Measurements from ENCODE around the gene KIF7. TPM values are rescaled to one million over a fixed set of nuclear protein-coding genes. Genes with fewer than 3 reads are reported as not detected.

Gene KIF7
- polyA plus RNA-seq, 1 donor from 2014 or later, result 5.2 TPM

DNA sequence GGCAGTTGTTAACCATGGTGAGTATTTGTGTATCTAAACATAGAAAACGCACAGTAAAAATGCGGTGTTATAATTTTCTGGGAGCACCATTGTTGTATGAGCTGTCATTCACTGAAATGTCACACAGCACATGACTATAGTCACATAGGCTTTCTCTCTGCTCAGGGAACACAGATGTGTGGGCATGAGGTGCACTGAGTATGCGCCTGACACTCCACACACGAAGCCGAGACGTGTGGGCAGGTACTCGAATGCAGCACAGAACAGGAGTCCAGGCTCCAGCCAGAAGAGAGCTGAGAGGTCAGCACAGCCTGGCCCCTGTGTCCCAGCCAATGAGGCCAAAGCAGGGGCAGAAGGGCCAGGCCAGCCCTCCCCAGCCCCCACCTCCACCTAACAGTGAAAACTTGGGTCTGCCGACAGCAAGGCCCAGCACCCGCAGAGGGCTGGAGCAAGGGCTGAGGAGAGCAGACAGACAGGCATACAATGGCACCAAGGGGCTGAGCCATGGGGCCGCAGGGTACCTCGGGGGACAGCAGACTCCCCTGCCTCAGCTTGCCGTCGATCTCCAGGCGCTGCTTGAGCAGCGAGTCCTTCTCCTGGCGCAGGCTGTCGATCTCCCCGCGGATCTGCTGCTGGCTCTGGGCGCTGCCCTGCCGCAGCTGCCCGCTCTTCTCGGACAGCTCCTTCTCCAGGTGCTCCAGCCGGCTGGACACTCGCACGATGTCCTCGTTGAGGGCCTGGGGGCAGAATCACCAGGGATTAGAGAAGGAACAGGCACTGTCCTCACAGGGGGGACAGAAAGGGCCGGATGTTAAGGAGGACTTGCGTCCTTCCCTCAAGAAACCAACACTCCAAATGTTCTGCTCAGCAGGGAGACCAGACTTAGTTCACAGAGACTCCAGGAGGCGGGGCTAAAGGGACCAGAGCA, 24.0 kb downstream of the KIF7 start:
- H2AFZ ChIP-seq (ENCODE audit: low read depth, low read length), result no peak overlapping the region
- no peaks in the 10 kb centered on the region for H3F3A ChIP-seq (ENCODE audit: insufficient read depth, low read length, poor library complexity, severe bottlenecking)
- TF ChIP-seq TAF1 (IDR thresholded peaks at IDR 0.05; ENCODE audit: low read depth) (no peak), SMC3 (conservative IDR thresholded peaks at IDR 0.05; ENCODE audit: poor library complexity) (no peak), MXI1 (conservative IDR thresholded peaks at IDR 0.05; ENCODE audit: poor library complexity, severe bottlenecking) (no peak)
- H3K27ac ChIP-seq (ENCODE audit: low read length), result no peak overlapping the region
- H3K4me2 ChIP-seq (ENCODE audit: low read length), result no peak overlapping the region
- no peaks in the 10 kb centered on the region for H3K79me2 ChIP-seq (replicated peaks; ENCODE audit: insufficient read depth, low read length)
- H3K9me3 ChIP-seq (ENCODE audit: low read length), result no peaks in the 10 kb centered on the region
- H3K36me3 ChIP-seq (ENCODE audit: insufficient read depth, low read length), result peaks cover 8% of the 10 kb centered on the region
- no peak overlapping the region for H3K9ac ChIP-seq (ENCODE audit: low read length)
- H4K20me1 ChIP-seq (ENCODE audit: insufficient read depth), result no peaks in the 10 kb centered on the region
- H3K27me3 ChIP-seq (ENCODE audit: insufficient read depth, low read depth, low read length), result no peaks in the 10 kb centered on the region
- H3K9me2 ChIP-seq (ENCODE audit: insufficient read depth, low read length), result no peaks in the 10 kb centered on the region
- no peak overlapping the region for H3K4me3 ChIP-seq (ENCODE audit: low read length)

DNA sequence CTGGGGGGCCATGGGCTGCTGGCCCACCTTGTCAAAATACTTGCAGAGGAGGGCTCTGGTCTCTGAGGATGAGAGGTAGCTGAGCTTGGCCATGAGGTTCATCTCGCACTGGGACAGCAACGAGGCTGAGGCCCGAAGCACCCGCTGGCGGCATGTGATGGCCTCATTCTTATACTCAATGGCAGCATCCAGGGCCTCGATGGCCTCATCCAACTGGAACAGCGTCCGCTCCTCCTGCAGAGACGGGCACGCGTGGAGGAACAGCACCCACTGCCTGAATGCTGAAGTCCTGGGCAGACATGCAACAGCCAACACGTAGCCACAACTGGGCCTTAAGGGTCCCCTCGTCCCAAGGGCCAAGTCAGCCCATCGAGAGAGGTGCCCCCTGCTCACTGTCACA, 25.0 kb downstream of the KIF7 start:
- Histone ChIP-seq H3K4me2 (ENCODE audit: low read length) (no peak overlapping the region), H3K27ac (ENCODE audit: low read length) (no peak overlapping the region), H3K9me3 (ENCODE audit: low read length) (no peaks in the 10 kb centered on the region), H3K79me2 (replicated peaks; ENCODE audit: insufficient read depth, low read length) (no peaks in the 10 kb centered on the region), H3F3A (ENCODE audit: insufficient read depth, low read length, poor library complexity, severe bottlenecking) (no peaks in the 10 kb centered on the region), H3K9me2 (ENCODE audit: insufficient read depth, low read length) (no peaks in the 10 kb centered on the region), H2AFZ (ENCODE audit: low read depth, low read length) (no peak overlapping the region), H3K4me3 (ENCODE audit: low read length) (no peak overlapping the region), H3K9ac (ENCODE audit: low read length) (no peak overlapping the region), H3K27me3 (ENCODE audit: insufficient read depth, low read depth, low read length) (no peaks in the 10 kb centered on the region), H4K20me1 (ENCODE audit: insufficient read depth) (no peaks in the 10 kb centered on the region), H3K36me3 (ENCODE audit: insufficient read depth, low read length) (peaks cover 8% of the 10 kb centered on the region)
- no peak for TF ChIP-seq TAF1 (IDR thresholded peaks at IDR 0.05; ENCODE audit: low read depth)
- TF ChIP-seq, protein P1, sequence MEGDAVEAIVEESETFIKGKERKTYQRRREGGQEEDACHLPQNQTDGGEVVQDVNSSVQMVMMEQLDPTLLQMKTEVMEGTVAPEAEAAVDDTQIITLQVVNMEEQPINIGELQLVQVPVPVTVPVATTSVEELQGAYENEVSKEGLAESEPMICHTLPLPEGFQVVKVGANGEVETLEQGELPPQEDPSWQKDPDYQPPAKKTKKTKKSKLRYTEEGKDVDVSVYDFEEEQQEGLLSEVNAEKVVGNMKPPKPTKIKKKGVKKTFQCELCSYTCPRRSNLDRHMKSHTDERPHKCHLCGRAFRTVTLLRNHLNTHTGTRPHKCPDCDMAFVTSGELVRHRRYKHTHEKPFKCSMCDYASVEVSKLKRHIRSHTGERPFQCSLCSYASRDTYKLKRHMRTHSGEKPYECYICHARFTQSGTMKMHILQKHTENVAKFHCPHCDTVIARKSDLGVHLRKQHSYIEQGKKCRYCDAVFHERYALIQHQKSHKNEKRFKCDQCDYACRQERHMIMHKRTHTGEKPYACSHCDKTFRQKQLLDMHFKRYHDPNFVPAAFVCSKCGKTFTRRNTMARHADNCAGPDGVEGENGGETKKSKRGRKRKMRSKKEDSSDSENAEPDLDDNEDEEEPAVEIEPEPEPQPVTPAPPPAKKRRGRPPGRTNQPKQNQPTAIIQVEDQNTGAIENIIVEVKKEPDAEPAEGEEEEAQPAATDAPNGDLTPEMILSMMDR (IDR thresholded peaks at IDR 0.05; ENCODE audit: poor library complexity, severe bottlenecking), result no peak

DNA sequence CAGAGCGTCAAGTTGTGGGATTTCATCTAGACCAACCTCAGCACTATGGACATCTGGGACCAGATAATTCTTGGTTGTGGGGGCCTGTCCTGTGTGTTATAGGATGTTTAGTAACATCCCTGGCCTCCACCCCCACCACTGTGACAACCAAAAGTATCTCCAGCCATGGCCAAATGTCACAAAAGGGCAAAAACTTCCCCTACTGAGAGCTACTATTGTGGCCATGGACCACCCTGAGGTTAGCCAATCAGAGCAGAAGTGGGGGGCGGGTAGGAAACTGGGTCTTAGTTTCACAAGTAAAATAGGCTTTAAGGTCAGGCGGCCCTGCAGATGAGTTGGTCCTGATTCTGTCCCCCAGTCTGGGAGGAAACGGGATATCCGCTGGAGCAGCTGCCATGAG, 25.4 kb downstream of the KIF7 start:
- H3K9ac ChIP-seq (ENCODE audit: low read length), result no peak overlapping the region
- no peaks in the 10 kb centered on the region for H3K27me3 ChIP-seq (ENCODE audit: insufficient read depth, low read depth, low read length)
- H3K36me3 ChIP-seq (ENCODE audit: insufficient read depth, low read length), result peaks cover 8% of the 10 kb centered on the region
- H3K4me2 ChIP-seq (ENCODE audit: low read length), result no peak overlapping the region
- no peak overlapping the region for H2AFZ ChIP-seq (ENCODE audit: low read depth, low read length)
- H3K9me3 ChIP-seq (ENCODE audit: low read length), result no peaks in the 10 kb centered on the region
- no peaks in the 10 kb centered on the region for H3F3A ChIP-seq (ENCODE audit: insufficient read depth, low read length, poor library complexity, severe bottlenecking)
- H4K20me1 ChIP-seq (ENCODE audit: insufficient read depth), result no peaks in the 10 kb centered on the region
- TF ChIP-seq TAF1 (IDR thresholded peaks at IDR 0.05; ENCODE audit: low read depth) (no peak), RAD21 (conservative IDR thresholded peaks at IDR 0.05) (no peak), EP300 (conservative IDR thresholded peaks at IDR 0.05; ENCODE audit: poor library complexity, severe bottlenecking) (no peak), MXI1 (conservative IDR thresholded peaks at IDR 0.05; ENCODE audit: poor library complexity, severe bottlenecking) (no peak), EZH2 (IDR thresholded peaks at IDR 0.05; ENCODE audit: borderline replicate concordance, insufficient read depth, low read length, poor library complexity, severe bottlenecking) (no peak), SMC3 (conservative IDR thresholded peaks at IDR 0.05; ENCODE audit: poor library complexity) (no peak), POLR2AphosphoS5 (IDR thresholded peaks at IDR 0.05) (no peak)
- TF ChIP-seq, protein P1 (IDR thresholded peaks at IDR 0.05; ENCODE audit: poor library complexity, severe bottlenecking), result no peak
- TF ChIP-seq, protein P2, sequence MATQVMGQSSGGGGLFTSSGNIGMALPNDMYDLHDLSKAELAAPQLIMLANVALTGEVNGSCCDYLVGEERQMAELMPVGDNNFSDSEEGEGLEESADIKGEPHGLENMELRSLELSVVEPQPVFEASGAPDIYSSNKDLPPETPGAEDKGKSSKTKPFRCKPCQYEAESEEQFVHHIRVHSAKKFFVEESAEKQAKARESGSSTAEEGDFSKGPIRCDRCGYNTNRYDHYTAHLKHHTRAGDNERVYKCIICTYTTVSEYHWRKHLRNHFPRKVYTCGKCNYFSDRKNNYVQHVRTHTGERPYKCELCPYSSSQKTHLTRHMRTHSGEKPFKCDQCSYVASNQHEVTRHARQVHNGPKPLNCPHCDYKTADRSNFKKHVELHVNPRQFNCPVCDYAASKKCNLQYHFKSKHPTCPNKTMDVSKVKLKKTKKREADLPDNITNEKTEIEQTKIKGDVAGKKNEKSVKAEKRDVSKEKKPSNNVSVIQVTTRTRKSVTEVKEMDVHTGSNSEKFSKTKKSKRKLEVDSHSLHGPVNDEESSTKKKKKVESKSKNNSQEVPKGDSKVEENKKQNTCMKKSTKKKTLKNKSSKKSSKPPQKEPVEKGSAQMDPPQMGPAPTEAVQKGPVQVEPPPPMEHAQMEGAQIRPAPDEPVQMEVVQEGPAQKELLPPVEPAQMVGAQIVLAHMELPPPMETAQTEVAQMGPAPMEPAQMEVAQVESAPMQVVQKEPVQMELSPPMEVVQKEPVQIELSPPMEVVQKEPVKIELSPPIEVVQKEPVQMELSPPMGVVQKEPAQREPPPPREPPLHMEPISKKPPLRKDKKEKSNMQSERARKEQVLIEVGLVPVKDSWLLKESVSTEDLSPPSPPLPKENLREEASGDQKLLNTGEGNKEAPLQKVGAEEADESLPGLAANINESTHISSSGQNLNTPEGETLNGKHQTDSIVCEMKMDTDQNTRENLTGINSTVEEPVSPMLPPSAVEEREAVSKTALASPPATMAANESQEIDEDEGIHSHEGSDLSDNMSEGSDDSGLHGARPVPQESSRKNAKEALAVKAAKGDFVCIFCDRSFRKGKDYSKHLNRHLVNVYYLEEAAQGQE (IDR thresholded peaks at IDR 0.05; ENCODE audit: borderline replicate concordance), result no peak
- H3K27ac ChIP-seq (ENCODE audit: low read length), result no peak overlapping the region
- H3K4me3 ChIP-seq (ENCODE audit: low read length), result no peak overlapping the region
- no peaks in the 10 kb centered on the region for H3K79me2 ChIP-seq (replicated peaks; ENCODE audit: insufficient read depth, low read length)
- no peaks in the 10 kb centered on the region for H3K9me2 ChIP-seq (ENCODE audit: insufficient read depth, low read length)
